H1 (cell line): ENCODE results near the gene CNTD1. TPM values are rescaled to one million over a fixed set of nuclear protein-coding genes. Genes with fewer than 3 reads are reported as not detected.

Source experiments
- CTCF ChIA-PET: fragments of 300-600 bp; sonication (Branson Sonifier 250); formaldehyde crosslinking; loops from one replicate; lab custom pipeline; 2021; ENCODE audit not compliant: partially characterized antibody; lab: Charles Lee
- POLR2A ChIA-PET: fragments of 300-600 bp; sonication (Branson Sonifier 250); formaldehyde crosslinking; loops from one replicate; lab custom pipeline; 2021; ENCODE audit warnings: inconsistent platforms; ENCODE audit not compliant: partially characterized antibody; lab: Charles Lee
- DNase-seq, 2 experiments: peaks; one replicate each; pipeline versions ENCODE4 v3.0.0 to v3.0.0-alpha.2; 2010 to 2022; ENCODE audit warnings: low spot score in 2 of 2, low read depth in 1 of 2, mixed read lengths in 1 of 2
- FAIRE-seq: peaks from 2 replicates; lab custom pipeline; 2011; peaks lifted over from hg19 to GRCh38; lab: Jason Lieb, UNC
- H2AFZ ChIP-seq: 2 replicates; pipeline ENCODE4 v1.8.1; 2012; ENCODE audit warnings: low read length, inconsistent platforms
- H2AK5ac ChIP-seq: 2 replicates; pipeline ENCODE4 v1.6.1; 2013; ENCODE audit warnings: low read depth, low read length
- H2BK120ac ChIP-seq: replicated peaks from 2 replicates; pipeline ENCODE3; 2013; ENCODE audit warnings: low read depth, low read length, inconsistent platforms
- H2BK12ac ChIP-seq: 2 replicates; pipeline ENCODE4 v1.6.1; 2013; ENCODE audit warnings: low read depth, low read length
- H2BK15ac ChIP-seq: 2 replicates; pipeline ENCODE4 v1.6.1; 2013; ENCODE audit warnings: low read length
- H2BK20ac ChIP-seq: 2 replicates; pipeline ENCODE4 v1.6.1; 2013; ENCODE audit warnings: low read length
- H2BK5ac ChIP-seq: 2 replicates; pipeline ENCODE4 v1.6.1; 2013; ENCODE audit warnings: low read depth, low read length
- H3K14ac ChIP-seq: 2 replicates; pipeline ENCODE4 v1.6.1; 2013; ENCODE audit warnings: inconsistent platforms; ENCODE audit not compliant: insufficient read length
- H3K18ac ChIP-seq: 2 replicates; pipeline ENCODE4 v1.6.1; 2013; ENCODE audit warnings: low read length; ENCODE audit errors: extremely low read depth
- H3K23ac ChIP-seq: 2 replicates; pipeline ENCODE4 v1.6.1; 2013; ENCODE audit warnings: inconsistent platforms; ENCODE audit not compliant: insufficient read length
- H3K23me2 ChIP-seq: 2 replicates; pipeline ENCODE4 v1.6.1; 2013; ENCODE audit warnings: low read depth, low read length
- H3K27ac ChIP-seq: 2 replicates; pipeline ENCODE4 v1.6.1; 2011; ENCODE audit warnings: low read depth, low read length, inconsistent platforms
- H3K27me3 ChIP-seq, 4 experiments: replicated peaks in 1 of 4; 1 replicate in 1 of 4; 2 replicates in 3 of 4; pipeline versions ENCODE4 v1.6.1 to v1.8.1; 2011 to 2013; ENCODE audit warnings: low read length in 3 of 4, mild to moderate bottlenecking in 3 of 4, inconsistent platforms in 2 of 4, mixed read lengths in 2 of 4, moderate library complexity in 1 of 4; ENCODE audit not compliant: control insufficient read depth in 3 of 4, insufficient read depth in 3 of 4; ENCODE audit errors: extremely low read depth in 1 of 4
- H3K36me3 ChIP-seq, 4 experiments: 2 replicates each; pipeline versions ENCODE4 v1.6.1 to v1.8.1; 2011 to 2013; ENCODE audit warnings: mild to moderate bottlenecking in 4 of 4, low read length in 3 of 4, moderate library complexity in 2 of 4, control low read depth in 1 of 4, inconsistent platforms in 1 of 4; ENCODE audit not compliant: insufficient read depth in 4 of 4, control insufficient read depth in 2 of 4
- H3K4ac ChIP-seq: replicated peaks from 2 replicates; pipeline ENCODE3; 2013; ENCODE audit warnings: low read length, low read depth, mixed read lengths, inconsistent platforms; ENCODE audit not compliant: insufficient read length
- H3K4me1 ChIP-seq, 4 experiments: replicated peaks in 1 of 4; 1 replicate in 1 of 4; 2 replicates in 3 of 4; pipeline versions ENCODE4 v1.6.1 to v1.8.1; 2011 to 2013; ENCODE audit warnings: low read length in 3 of 4, inconsistent platforms in 2 of 4, mixed read lengths in 1 of 4; ENCODE audit not compliant: insufficient read depth in 4 of 4, control insufficient read depth in 3 of 4
- H3K4me2 ChIP-seq, 2 experiments: 2 replicates each; pipeline versions ENCODE4 v1.6.1 to v1.8.1; 2011 to 2013; ENCODE audit warnings: low read depth in 2 of 2, low read length in 2 of 2, control low read depth in 1 of 2, inconsistent platforms in 1 of 2, mild to moderate bottlenecking in 1 of 2; ENCODE audit not compliant: insufficient read depth in 1 of 2
- H3K4me3 ChIP-seq, 4 experiments: fragments of 200-600, 300-600 bp in 1 of 4; sonication (generic), shearing (Covaris generic), sonication (Bioruptor Twin) in 1 of 4; 2 replicates each; pipeline versions ENCODE4 v1.5.1 to v1.8.1; 2011 to 2016; ENCODE audit warnings: low read length in 4 of 4, low read depth in 3 of 4, control low read depth in 2 of 4, inconsistent platforms in 2 of 4, mild to moderate bottlenecking in 2 of 4, mixed read lengths in 1 of 4, moderate library complexity in 1 of 4; ENCODE audit not compliant: insufficient read depth in 2 of 4; ENCODE audit errors: extremely low read depth in 1 of 4
- H3K56ac ChIP-seq: replicated peaks from 2 replicates; pipeline ENCODE3; 2013; ENCODE audit warnings: low read depth, mild to moderate bottlenecking, mixed read lengths, low read length, inconsistent platforms; ENCODE audit not compliant: insufficient read length
- H3K79me1 ChIP-seq: 2 replicates; pipeline ENCODE4 v1.6.1; 2013; ENCODE audit warnings: low read depth, low read length, control low read depth
- H3K79me2 ChIP-seq, 2 experiments: 2 replicates each; pipeline versions ENCODE4 v1.6.1 to v1.8.1; 2012 to 2013; ENCODE audit warnings: low read length in 2 of 2, mild to moderate bottlenecking in 2 of 2, inconsistent platforms in 1 of 2; ENCODE audit not compliant: insufficient read depth in 2 of 2, control insufficient read depth in 1 of 2
- H3K9ac ChIP-seq, 4 experiments: replicated peaks in 1 of 4; 1 replicate in 1 of 4; 2 replicates in 3 of 4; pipeline versions ENCODE4 v1.6.1 to v1.8.1; 2011 to 2013; ENCODE audit warnings: low read depth in 3 of 4, low read length in 3 of 4, control low read depth in 2 of 4, mild to moderate bottlenecking in 2 of 4, moderate library complexity in 2 of 4, inconsistent platforms in 1 of 4; ENCODE audit errors: extremely low read depth in 1 of 4
- H3K9me3 ChIP-seq, 2 experiments: 2 replicates each; pipeline versions ENCODE4 v1.6.1 to v1.8.1; 2012 to 2013; ENCODE audit warnings: mild to moderate bottlenecking in 2 of 2, moderate library complexity in 2 of 2, control low read depth in 1 of 2, inconsistent platforms in 1 of 2, low read depth in 1 of 2, low read length in 1 of 2, mixed read lengths in 1 of 2; ENCODE audit not compliant: insufficient read depth in 2 of 2
- H4K20me1 ChIP-seq, 2 experiments: replicated peaks in 1 of 2; 2 replicates each; pipeline versions ENCODE3 to v1.8.1; 2011 to 2013; ENCODE audit warnings: inconsistent platforms in 2 of 2, low read length in 2 of 2, mild to moderate bottlenecking in 1 of 2; ENCODE audit not compliant: insufficient read depth in 2 of 2, control insufficient read depth in 1 of 2
- H4K5ac ChIP-seq: 2 replicates; pipeline ENCODE4 v1.6.1; 2013; ENCODE audit warnings: low read length, low read depth, mixed read lengths, inconsistent platforms; ENCODE audit not compliant: insufficient read length
- H4K8ac ChIP-seq: 2 replicates; pipeline ENCODE4 v1.8.0; 2013; ENCODE audit warnings: mild to moderate bottlenecking, moderate library complexity, low read length, inconsistent platforms; ENCODE audit not compliant: insufficient read depth; ENCODE audit errors: extremely low read depth
- H4K91ac ChIP-seq: replicated peaks from 2 replicates; pipeline ENCODE3; 2013; ENCODE audit warnings: low read length, mixed read lengths, inconsistent platforms; ENCODE audit not compliant: insufficient read length
- CBX8 ChIP-seq: fragments of 300-800, 300-1000 bp; sonication (generic); IDR thresholded peaks from 2 replicates; pipeline ENCODE4 v1.7.1; 2016; ENCODE audit warnings: low read depth, low read length, borderline replicate concordance
- GTF2F1 ChIP-seq: IDR thresholded peaks from 2 replicates; pipeline ENCODE4 v1.6.1; 2012; ENCODE audit warnings: low read depth, low read length, improper control_type of control experiment, borderline replicate concordance
- PHF8 ChIP-seq: fragments of 200-600 bp; sonication (generic); conservative IDR thresholded peaks from 2 replicates; pipeline ENCODE4 v1.7.1; 2012; ENCODE audit warnings: low read depth, mild to moderate bottlenecking, inconsistent platforms, low read length, moderate library complexity
- POLR2A ChIP-seq, 2 experiments: IDR thresholded peaks; 1 replicate in 1 of 2; 2 replicates in 1 of 2; pipeline ENCODE4 v1.6.1; 2011; ENCODE audit warnings: low read depth in 2 of 2, low read length in 2 of 2, mild to moderate bottlenecking in 2 of 2; ENCODE audit errors: control extremely low read depth in 1 of 2
- POU5F1 ChIP-seq: IDR thresholded peaks from 2 replicates; pipeline ENCODE4 v1.6.1; 2011; ENCODE audit warnings: low read depth, mild to moderate bottlenecking, low read length, moderate library complexity
- TAF1 ChIP-seq: IDR thresholded peaks from 2 replicates; pipeline ENCODE4 v1.6.1; 2011; ENCODE audit warnings: mild to moderate bottlenecking, low read depth, low read length
- WGBS, 2 experiments: shearing (Covaris generic) in 1 of 2; methylation state at CpG; one replicate each; pipeline versions ENCODE4 v1.1.6 to v1.1.7; 2013 to 2015; ENCODE audit warnings: low lambda C conversion rate in 2 of 2, mixed read lengths in 2 of 2, inconsistent platforms in 1 of 2, low coverage in 1 of 2, missing lambda C conversion rate in 1 of 2; ENCODE audit not compliant: insufficient replicate concordance in 2 of 2, insufficient coverage in 1 of 2, insufficient read length in 1 of 2; ENCODE audit errors: extremely low coverage in 1 of 2, missing lambda C conversion rate in 1 of 2; 5-methylcytosine and 5-hydroxymethylcytosine counted together
- polyA plus RNA-seq, 7 experiments: library from polyadenylated mRNA; depleted of rRNA in 3 of 7; stranded (reverse) in 5 of 7; unstranded in 2 of 7; fragments of >200 nt in 5 of 7; fragments of 200-250 nt in 2 of 7; gene quantifications; 1 replicate in 5 of 7; 2 replicates in 1 of 7; 4 replicates in 1 of 7; pipeline versions ENCODE4 v1.2.1 to v1.2.3, GENCODE V29; 2011 to 2013; ENCODE audit warnings: missing spikeins in 2 of 7, mixed read lengths in 2 of 7
- total RNA-seq: library from RNA; stranded (reverse); fragmentation: NEBNext Ultra II Directional; extraction: Animal tissue kit (Norgen Biotek cat#: 25700); gene quantifications from 2 replicates; pipeline ENCODE4 v1.2.1, GENCODE V29; 2021
- TF ChIP-seq, protein P1 (sequence below), 3 experiments: IDR thresholded peaks; 1 replicate in 2 of 3; 2 replicates in 1 of 3; pipeline versions ENCODE4 v1.5.1 to v1.6.1; 2011; ENCODE audit warnings: low read length in 3 of 3, mild to moderate bottlenecking in 3 of 3, inconsistent platforms in 2 of 3, low read depth in 1 of 3, moderate library complexity in 1 of 3; ENCODE audit not compliant: insufficient read depth in 1 of 3; ENCODE audit errors: control extremely low read depth in 1 of 3

CNTD1 gene
- total and polyA plus RNA-seq, 2 of the 8 experiments (the other 6 are each of a cell fraction or from before 2014, with no cell fraction given), result not detected

DNA sequence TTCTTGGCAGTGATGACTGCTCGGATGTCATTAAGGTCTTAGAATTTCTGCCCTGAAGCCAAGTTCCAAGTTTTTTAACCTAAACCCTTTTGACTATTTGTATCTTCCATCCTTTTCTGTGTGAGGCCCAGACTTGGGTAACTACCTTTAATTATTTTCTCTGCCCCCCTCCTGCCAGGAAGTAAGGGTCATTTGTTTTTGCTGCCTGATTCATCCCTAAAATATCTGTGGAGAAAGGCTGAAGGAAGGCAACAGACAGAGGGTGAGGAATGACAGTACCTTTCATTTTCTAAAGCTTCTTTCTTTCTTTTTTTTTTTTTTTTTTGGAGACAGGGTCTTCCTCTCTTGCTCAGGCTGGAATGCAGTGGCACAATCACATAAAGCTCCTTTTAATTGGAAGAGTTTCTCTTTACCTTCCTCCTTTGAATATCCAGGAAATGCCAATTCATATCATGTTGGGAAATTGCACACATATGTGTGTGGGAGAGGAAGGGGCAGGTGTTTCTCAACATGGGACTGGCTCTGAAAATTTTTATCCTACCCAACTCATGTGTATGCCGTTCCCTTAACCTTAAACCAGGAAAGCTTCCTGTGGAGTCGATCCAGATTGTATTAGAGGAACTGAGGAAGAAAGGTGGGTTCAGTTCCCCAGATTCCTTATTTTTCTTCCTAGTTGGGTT, 24.5 kb upstream of the CNTD1 start:
- Histone ChIP-seq H2BK20ac (no peak overlapping the region), H3K27me3 (no peaks in the 10 kb centered on the region; a peak in 1 of 7 replicates), H2BK5ac (no peak overlapping the region), H3K79me2 (no peaks in the 10 kb centered on the region), H3K4me3 (peak overlapping the region; percentile 80 to 94 (median 84); a peak in 7 of 8 replicates), H3K23me2 (peaks cover 5% of the 10 kb centered on the region; the same call in 1 of the 2 replicates), H3K18ac (no peak overlapping the region), H3K4ac (no peak overlapping the region), H3K9ac (peak overlapping the region; percentile 63 to 92 (median 78); a peak in 5 of 7 replicates), H3K36me3 (peaks cover 5 to 20% (median 13%) of the 10 kb centered on the region in 4 experiments; a peak in 5 of 8 replicates), H4K8ac (no peak overlapping the region), H3K79me1 (0 out of 2 replicates have a peak, but pooled peaks cover 4% of the 10 kb centered on the region), H3K27ac (no peak overlapping the region), H3K56ac (no peak overlapping the region), H2AFZ (no peak overlapping the region), H3K4me2 (peak overlapping the region; percentile 68 to 94), H3K4me1 (no peaks in the 10 kb centered on the region)
- no peak for FAIRE-seq
- 78% methylated on average over 3 of the region's 3 CpGs; no CpG with 5 or more reads in 1 of the 2 experiments for WGBS, 2 experiments
- DNase-seq, result no peak
- CTCF ChIA-PET, result interaction anchor here (0.5 to 3.5 kb wide), 9 partner anchors 12 to 379 kb away, joined by 3 to 30 read pairs (median 3); partner anchors contain the start of gene RAMP2
- POLR2A ChIA-PET, result interaction anchor here (0.5 to 2.4 kb wide), 13 partner anchors 8 to 155 kb away, joined by 3 to 15 read pairs (median 3); partner anchors contain the start of genes BECN1, CNTD1 and COA3
- TF ChIP-seq POU5F1 (no peak), PHF8 (no peak), CBX8 (no peak), POLR2A (IDR thresholded peaks at IDR 0.05; ENCODE audit: control extremely low read depth in 1 of 2, low read depth in 2 of 2, low read length in 2 of 2) (no peak), TAF1 (no peak), GTF2F1 (no peak)
- TF ChIP-seq, protein P1, sequence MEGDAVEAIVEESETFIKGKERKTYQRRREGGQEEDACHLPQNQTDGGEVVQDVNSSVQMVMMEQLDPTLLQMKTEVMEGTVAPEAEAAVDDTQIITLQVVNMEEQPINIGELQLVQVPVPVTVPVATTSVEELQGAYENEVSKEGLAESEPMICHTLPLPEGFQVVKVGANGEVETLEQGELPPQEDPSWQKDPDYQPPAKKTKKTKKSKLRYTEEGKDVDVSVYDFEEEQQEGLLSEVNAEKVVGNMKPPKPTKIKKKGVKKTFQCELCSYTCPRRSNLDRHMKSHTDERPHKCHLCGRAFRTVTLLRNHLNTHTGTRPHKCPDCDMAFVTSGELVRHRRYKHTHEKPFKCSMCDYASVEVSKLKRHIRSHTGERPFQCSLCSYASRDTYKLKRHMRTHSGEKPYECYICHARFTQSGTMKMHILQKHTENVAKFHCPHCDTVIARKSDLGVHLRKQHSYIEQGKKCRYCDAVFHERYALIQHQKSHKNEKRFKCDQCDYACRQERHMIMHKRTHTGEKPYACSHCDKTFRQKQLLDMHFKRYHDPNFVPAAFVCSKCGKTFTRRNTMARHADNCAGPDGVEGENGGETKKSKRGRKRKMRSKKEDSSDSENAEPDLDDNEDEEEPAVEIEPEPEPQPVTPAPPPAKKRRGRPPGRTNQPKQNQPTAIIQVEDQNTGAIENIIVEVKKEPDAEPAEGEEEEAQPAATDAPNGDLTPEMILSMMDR (IDR thresholded peaks at IDR 0.05; ENCODE audit: control extremely low read depth in 1 of 3, insufficient read depth in 1 of 3, low read depth in 1 of 3, low read length in 3 of 3), result no peak
- TF ChIP-seq, all 59 proteins: peak for 0
- Histone ChIP-seq H3K14ac (no peak overlapping the region), H2BK15ac (no peak overlapping the region), H4K5ac (no peak overlapping the region), H2BK12ac (no peak overlapping the region), H4K20me1 (no peaks in the 10 kb centered on the region), H3K23ac (no peak overlapping the region), H4K91ac (no peak overlapping the region), H3K9me3 (no peaks in the 10 kb centered on the region), H2BK120ac (no peak overlapping the region), H2AK5ac (no peak overlapping the region)
